Measurements from ENCODE around the gene SYNPO2. TPM values are rescaled to one million over a fixed set of nuclear protein-coding genes. Genes with fewer than 3 reads are reported as not detected.

SYNPO2 gene
- total RNA-seq, 4 donors from 2014 or later = 144 to 400 (median 228) TPM

DNA sequence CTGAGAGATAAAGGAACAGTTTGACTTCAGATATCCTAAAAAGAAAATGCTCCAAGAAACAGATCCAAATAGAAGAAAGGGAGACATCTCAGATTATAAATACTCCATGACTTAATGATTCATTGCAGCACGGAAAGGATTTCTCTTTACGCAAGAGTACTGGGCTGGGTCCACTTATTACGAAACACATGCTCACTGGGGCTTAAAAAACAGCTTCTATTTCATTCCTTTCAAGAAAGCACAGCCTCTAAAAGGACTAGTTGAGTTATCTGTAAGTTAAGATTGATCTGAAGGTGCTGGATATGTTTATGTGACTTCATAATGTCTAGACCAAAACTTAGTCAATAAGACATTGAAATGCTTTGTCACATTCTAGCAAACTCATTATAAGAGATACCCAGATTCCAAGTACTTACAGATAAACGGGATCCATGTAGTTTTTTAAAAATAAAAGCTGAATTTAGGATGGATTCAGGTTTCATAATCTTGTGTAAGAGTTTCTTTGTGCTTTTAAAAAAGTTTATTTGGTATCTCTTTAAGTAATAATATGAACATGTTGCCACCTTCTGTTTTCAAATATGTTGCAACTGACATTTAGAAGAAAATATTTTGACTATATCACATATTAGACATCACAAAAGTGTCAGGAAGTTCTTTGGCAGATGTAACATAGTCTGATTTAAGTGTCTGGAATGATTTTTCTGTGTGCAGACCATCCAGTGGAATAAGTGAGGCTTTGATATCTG lies 137.4 kb downstream of the SYNPO2 start:
- intact Hi-C loops (cut with DNase I; ENCODE audit: low total_unique reads) = no loop called here
- no peaks in the 10 kb centered on the region for H3K27me3 ChIP-seq
- peak overlapping the region; percentile 93 to 99 for H3K27ac ChIP-seq
- peak; percentile 71 to 88 for DNase-seq
- no peaks in the 10 kb centered on the region for H3K9me3 ChIP-seq
- peak overlapping the region; percentile 31 to 39 for H3K4me3 ChIP-seq
- TF ChIP-seq POLR2A (IDR thresholded peaks at IDR 0.05) = peak; percentile 29 to 48
- TF ChIP-seq, protein P1, sequence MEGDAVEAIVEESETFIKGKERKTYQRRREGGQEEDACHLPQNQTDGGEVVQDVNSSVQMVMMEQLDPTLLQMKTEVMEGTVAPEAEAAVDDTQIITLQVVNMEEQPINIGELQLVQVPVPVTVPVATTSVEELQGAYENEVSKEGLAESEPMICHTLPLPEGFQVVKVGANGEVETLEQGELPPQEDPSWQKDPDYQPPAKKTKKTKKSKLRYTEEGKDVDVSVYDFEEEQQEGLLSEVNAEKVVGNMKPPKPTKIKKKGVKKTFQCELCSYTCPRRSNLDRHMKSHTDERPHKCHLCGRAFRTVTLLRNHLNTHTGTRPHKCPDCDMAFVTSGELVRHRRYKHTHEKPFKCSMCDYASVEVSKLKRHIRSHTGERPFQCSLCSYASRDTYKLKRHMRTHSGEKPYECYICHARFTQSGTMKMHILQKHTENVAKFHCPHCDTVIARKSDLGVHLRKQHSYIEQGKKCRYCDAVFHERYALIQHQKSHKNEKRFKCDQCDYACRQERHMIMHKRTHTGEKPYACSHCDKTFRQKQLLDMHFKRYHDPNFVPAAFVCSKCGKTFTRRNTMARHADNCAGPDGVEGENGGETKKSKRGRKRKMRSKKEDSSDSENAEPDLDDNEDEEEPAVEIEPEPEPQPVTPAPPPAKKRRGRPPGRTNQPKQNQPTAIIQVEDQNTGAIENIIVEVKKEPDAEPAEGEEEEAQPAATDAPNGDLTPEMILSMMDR (IDR thresholded peaks at IDR 0.05) = no peak
- peaks cover 7 to 8% of the 10 kb centered on the region in 2 donors for H3K4me1 ChIP-seq
- H3K36me3 ChIP-seq = no peaks in the 10 kb centered on the region

DNA sequence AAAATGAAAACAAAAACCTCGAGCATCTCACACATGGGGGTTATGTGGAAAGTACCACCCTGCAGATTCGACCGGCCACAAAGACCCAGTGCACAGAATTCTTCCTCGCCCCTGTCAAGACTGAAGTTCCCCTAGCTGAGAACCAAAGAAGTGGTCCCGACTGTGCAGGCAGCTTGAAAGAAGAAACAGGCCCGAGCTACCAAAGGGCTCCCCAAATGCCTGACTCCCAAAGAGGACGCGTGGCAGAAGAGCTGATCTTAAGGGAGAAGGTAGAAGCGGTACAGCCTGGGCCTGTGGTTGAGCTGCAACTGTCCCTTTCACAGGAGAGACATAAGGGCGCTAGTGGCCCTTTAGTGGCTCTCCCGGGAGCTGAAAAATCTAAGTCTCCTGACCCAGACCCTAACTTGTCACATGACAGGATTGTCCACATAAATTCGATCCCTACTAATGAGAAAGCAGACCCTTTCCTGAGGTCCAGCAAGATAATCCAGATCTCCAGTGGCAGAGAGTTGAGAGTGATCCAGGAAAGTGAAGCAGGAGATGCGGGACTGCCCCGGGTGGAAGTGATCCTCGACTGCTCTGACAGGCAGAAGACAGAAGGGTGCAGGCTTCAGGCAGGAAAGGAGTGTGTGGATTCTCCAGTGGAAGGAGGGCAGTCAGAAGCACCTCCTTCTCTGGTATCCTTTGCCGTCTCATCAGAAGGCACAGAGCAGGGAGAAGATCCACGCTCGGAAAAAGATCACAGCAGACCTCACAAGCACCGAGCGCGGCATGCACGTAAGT lies 138.2 kb downstream of the SYNPO2 start:
- Histone ChIP-seq H3K9me3 (no peaks in the 10 kb centered on the region), H3K4me1 (peaks cover 7 to 8% of the 10 kb centered on the region in 2 donors), H3K4me3 (peak overlapping the region; percentile 31 to 39), H3K27me3 (no peaks in the 10 kb centered on the region), H3K36me3 (no peaks in the 10 kb centered on the region), H3K27ac (peak overlapping the region; percentile 93 to 99)
- intact Hi-C loops (cut with DNase I; ENCODE audit: low total_unique reads) = no loop called here
- peak; percentile 52 to 74 for DNase-seq
- TF ChIP-seq, protein P1 (IDR thresholded peaks at IDR 0.05) = peak in 1 of 4 experiments; percentile 15
- peak; percentile 51 to 74 for TF ChIP-seq POLR2A (IDR thresholded peaks at IDR 0.05)

DNA sequence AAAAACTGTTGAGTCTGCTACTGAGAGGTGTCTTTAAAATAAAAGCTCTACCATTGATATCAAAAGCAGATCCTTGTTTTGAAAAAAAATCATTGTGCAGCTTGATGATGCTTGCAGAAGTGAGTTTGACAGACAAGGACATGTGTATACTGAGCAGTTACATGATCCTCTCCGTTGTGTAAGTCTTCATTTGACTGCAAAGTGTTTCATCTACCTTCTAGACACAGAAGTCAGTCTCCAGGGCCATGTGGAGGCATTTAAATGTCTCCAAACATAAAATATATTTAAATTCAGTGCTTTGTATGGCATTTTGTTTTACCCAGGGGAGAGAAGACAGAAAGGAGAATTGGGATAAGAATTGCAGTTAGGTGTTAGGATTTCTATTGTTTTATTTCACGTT lies 139.2 kb downstream of the SYNPO2 start:
- TF ChIP-seq, protein P1 (IDR thresholded peaks at IDR 0.05) = no peak
- no peak for TF ChIP-seq POLR2A (IDR thresholded peaks at IDR 0.05)
- Histone ChIP-seq H3K27me3 (no peaks in the 10 kb centered on the region), H3K9me3 (no peaks in the 10 kb centered on the region), H3K27ac (peak overlapping the region; percentile 93 to 99), H3K4me3 (peak overlapping the region; percentile 31 to 39), H3K4me1 (peaks cover 7 to 8% of the 10 kb centered on the region in 2 donors), H3K36me3 (no peaks in the 10 kb centered on the region)
- intact Hi-C loops (cut with DNase I; ENCODE audit: low total_unique reads) = no loop called here
- DNase-seq = no peak

GRCh38 chr4:119028296-119028695 lies 139.6 kb downstream of the SYNPO2 start:
- Histone ChIP-seq H3K4me3 (peak overlapping the region; percentile 31 to 39), H3K36me3 (no peaks in the 10 kb centered on the region), H3K9me3 (no peaks in the 10 kb centered on the region), H3K4me1 (peaks cover 7 to 8% of the 10 kb centered on the region in 2 donors), H3K27me3 (no peaks in the 10 kb centered on the region), H3K27ac (peak overlapping the region; percentile 93 to 99)
- no peak for DNase-seq
- TF ChIP-seq, protein P1 (IDR thresholded peaks at IDR 0.05) = no peak
- TF ChIP-seq POLR2A (IDR thresholded peaks at IDR 0.05) = no peak
- intact Hi-C loops (cut with DNase I; ENCODE audit: low total_unique reads) = no loop called here
